Cardiac fibroblast (primary cell): ENCODE results near the gene CCDC191.
A peak's percentile ranks its signal among the peaks of the same experiment; 100 is the strongest.

Source experiments
- DNase-seq, 2 donors: peaks; one replicate each; pipeline versions ENCODE4 v3.0.0 to v3.0.0-alpha.2; 2010; ENCODE audit warnings: low read depth in 2 of 2
- H3K4me3 ChIP-seq, 2 donors: replicated peaks in 1 of 2; 1 replicate in 1 of 2; 2 replicates in 1 of 2; pipeline ENCODE4 v1.5.1; 2011; ENCODE audit warnings: low read depth in 2 of 2, low read length in 2 of 2, mild to moderate bottlenecking in 2 of 2, moderate library complexity in 1 of 2
- TF ChIP-seq, protein P1 (sequence below): IDR thresholded peaks from one replicate; pipeline ENCODE4 v1.5.1; 2011; ENCODE audit warnings: low read depth, mild to moderate bottlenecking, low read length, inconsistent platforms

The CCDC191 gene

DNA sequence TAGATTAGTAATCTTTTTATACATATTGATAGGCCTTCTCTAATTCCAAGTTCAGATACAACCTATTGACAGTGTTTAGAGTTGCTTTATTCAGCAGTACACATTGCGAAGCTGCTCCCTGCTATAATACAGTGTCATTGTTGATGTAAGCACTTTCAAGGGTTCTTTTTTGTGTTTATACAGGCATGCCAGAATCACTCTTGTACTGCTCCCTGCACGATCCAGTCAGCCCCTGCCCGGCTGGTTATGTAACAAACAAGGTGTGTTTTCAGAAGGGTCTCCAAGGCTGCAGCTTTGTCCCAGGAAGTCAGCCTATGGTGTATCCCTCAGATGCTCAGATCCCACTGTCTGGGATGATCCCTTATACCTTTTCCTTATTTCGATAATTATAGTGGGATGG is 11.5 kb upstream of the CCDC191 start:
- DNase-seq, result no peak
- TF ChIP-seq, protein P1, sequence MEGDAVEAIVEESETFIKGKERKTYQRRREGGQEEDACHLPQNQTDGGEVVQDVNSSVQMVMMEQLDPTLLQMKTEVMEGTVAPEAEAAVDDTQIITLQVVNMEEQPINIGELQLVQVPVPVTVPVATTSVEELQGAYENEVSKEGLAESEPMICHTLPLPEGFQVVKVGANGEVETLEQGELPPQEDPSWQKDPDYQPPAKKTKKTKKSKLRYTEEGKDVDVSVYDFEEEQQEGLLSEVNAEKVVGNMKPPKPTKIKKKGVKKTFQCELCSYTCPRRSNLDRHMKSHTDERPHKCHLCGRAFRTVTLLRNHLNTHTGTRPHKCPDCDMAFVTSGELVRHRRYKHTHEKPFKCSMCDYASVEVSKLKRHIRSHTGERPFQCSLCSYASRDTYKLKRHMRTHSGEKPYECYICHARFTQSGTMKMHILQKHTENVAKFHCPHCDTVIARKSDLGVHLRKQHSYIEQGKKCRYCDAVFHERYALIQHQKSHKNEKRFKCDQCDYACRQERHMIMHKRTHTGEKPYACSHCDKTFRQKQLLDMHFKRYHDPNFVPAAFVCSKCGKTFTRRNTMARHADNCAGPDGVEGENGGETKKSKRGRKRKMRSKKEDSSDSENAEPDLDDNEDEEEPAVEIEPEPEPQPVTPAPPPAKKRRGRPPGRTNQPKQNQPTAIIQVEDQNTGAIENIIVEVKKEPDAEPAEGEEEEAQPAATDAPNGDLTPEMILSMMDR, result no peak
- H3K4me3 ChIP-seq, result no peak overlapping the region

GRCh38 chr3:114060906-114061655 is 4.8 kb upstream of the CCDC191 start:
- no peak overlapping the region for H3K4me3 ChIP-seq
- DNase-seq, result no peak
- TF ChIP-seq, protein P1, result no peak

DNA sequence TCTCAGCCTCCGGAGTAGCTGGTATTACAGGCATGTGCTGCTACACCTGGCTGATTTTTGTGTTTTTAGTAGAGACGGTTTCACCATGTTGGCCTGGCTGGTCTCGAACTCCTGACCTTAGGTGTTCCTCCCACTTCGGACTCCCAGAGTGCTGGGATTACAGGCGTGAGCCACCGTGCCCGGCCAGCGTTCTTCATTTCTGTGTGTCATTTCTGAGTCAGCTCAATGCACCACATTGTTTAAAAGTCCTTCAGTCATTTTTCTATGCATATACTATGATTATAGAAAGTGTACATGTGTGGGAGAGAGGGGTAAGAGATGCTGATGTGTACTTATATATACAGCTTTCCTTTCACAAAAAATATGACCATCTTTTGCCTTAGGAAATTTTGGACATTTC is 2.3 kb upstream of the CCDC191 start:
- DNase-seq, result no peak
- TF ChIP-seq, protein P1, result no peak
- no peak overlapping the region for H3K4me3 ChIP-seq

- peak overlapping the region; percentile 89 for H3K4me3 ChIP-seq
- TF ChIP-seq, protein P1, result no peak
- DNase-seq, result no peak
These were observed 653 bp upstream of the CCDC191 start for GRCh38 chr3:114057011-114057347.

DNA sequence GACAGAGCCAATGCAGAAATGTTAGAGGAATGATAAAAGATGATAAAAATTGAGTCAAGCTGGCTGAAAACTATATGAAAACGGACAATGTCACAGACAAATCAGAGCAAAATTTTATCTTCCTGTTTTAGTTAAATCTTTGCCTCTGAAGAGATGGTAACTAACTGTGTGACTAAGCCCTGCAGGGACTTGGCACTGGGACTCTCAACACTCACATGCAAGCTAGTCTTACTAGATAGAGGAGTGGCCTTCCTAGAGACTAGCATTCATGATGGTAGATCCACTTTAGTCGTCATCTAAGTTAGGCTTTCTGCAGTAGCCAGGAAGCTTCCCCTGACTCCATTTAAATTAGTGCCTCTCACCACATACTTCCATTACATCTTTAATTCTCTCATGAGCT is 4.1 kb downstream of the CCDC191 start:
- H3K4me3 ChIP-seq, result no peak overlapping the region
- TF ChIP-seq, protein P1, result no peak
- DNase-seq, result peak in 1 of 2 donors; percentile 7

DNA sequence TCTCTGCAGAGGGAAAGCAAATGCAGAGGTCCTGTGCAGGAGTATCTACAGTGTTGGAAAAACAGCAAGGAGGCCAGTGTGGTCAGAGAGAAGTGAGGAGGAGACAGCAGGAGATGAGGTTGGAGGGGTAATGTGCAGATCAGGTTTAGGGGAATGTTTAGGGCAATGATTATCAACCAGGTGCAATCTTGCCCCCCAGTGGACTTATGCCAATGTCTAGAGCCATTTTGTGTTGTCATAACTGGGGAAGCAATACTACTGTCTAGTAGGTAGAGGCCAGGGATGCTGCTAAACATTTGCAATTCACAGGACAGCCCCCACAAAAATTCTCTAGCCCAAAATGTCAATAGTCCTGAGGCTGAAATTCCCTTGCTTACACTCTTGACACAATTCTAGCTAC is 13.1 kb downstream of the CCDC191 start:
- TF ChIP-seq, protein P1, result no peak
- DNase-seq, result no peak
- no peak overlapping the region for H3K4me3 ChIP-seq

- H3K4me3 ChIP-seq, result no peak overlapping the region
- TF ChIP-seq, protein P1, result no peak
- DNase-seq, result no peak
These were observed 20.4 kb downstream of the CCDC191 start for GRCh38 chr3:114035896-114036295.
